Left lung (tissue), 10 donors: ENCODE measurements around the gene IGFBP5. TPM values are rescaled to one million over a fixed set of nuclear protein-coding genes. Genes with fewer than 3 reads are reported as not detected.
A peak's percentile ranks its signal among the peaks of the same experiment; 100 is the strongest.

Source experiments
- ATAC-seq: fragments of 200-7000 bp; cut with Tn5 transposase; one replicate; pipeline ENCODE4 v1.9.1; 2020; ENCODE audit warnings: moderate library complexity
- DNase-seq, 4 donors: peaks; one replicate each; pipeline ENCODE4 v3.0.0-alpha.2; 2013 to 2020
- H3K27ac ChIP-seq, 2 donors: fragments of 200-600 bp; sonication (generic) in 1 of 2; one replicate each; pipeline versions ENCODE4 v1.5.0 to v1.8.0; 2020 to 2021
- H3K27me3 ChIP-seq, 2 donors: fragments of 200-600 bp; sonication (generic) in 1 of 2; one replicate each; pipeline versions ENCODE4 v1.5.0 to v1.8.0; 2020 to 2021
- H3K36me3 ChIP-seq, 2 donors: fragments of 200-600 bp; sonication (generic) in 1 of 2; one replicate each; pipeline versions ENCODE4 v1.5.0 to v1.8.0; 2020 to 2021
- H3K4me1 ChIP-seq, 2 donors: fragments of 200-600 bp; one replicate each; pipeline ENCODE4 v1.8.0; 2021
- H3K4me3 ChIP-seq, 2 donors: fragments of 200-600 bp; sonication (generic) in 1 of 2; one replicate each; pipeline versions ENCODE4 v1.5.0 to v1.8.0; 2020 to 2021; ENCODE audit warnings: mild to moderate bottlenecking in 1 of 2
- H3K9me3 ChIP-seq, 2 donors: fragments of 200-600 bp; sonication (generic) in 1 of 2; one replicate each; pipeline versions ENCODE4 v1.5.0 to v1.8.0; 2020 to 2021
- intact Hi-C, 2 donors: fragments of 100-400 bp; cut with DNase I; formaldehyde crosslinking; loops; one replicate each; pipeline versions ENCODE4 v1.11.2 to v1.14.2; 2022
- polyA plus RNA-seq, 6 donors: library from polyadenylated mRNA; unstranded; fragments of 120-200 nt; gene quantifications; one replicate each; pipeline ENCODE4 v1.2.1, GENCODE V29; 2013; ENCODE audit not compliant: insufficient read length in 6 of 6
- total RNA-seq, 2 donors: library from RNA; stranded (reverse); fragmentation: NEBNext Ultra II Directional; extraction: Animal tissue kit (Norgen Biotek cat#: 25700); gene quantifications; one replicate each; pipeline ENCODE4 v1.2.1, GENCODE V29; 2021
- TF ChIP-seq, protein P1 (sequence below), 2 donors: fragments of 200-600 bp; sonication (generic) in 1 of 2; IDR thresholded peaks; one replicate each; pipeline versions ENCODE4 v1.5.0 to v1.8.0; 2021; ENCODE audit warnings: antibody characterized with exemption in 2 of 2
- donor health status: DM: no; HTN: yes; CAD: no.
- donor health status: DM: no; HTN: no; CAD: no.

IGFBP5 gene
- total and polyA plus RNA-seq, 8 donors = 89.4 to 149 (median 121) TPM

DNA sequence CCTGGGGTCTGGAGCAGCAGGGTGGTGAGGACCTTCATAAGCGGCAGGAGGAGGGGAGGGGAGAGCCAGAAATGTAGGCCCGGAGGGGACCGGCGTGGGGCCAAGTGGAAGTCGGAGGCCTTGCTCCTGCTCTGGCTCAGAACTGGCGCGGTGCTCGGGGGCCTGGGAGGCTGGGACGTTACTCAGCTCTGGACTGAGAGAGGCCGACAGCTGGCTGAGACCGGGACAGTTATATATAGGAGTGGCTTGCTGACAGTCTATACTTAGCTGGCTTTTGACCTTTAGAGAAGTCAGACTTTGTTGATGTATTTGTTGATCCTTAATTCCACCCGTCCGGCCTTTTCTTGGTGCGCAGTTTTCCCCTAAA lies 15.7 kb downstream of the IGFBP5 start:
- Histone ChIP-seq H3K4me3 (no peak overlapping the region), H3K4me1 (peaks cover 5 to 7% of the 10 kb centered on the region in 2 donors), H3K9me3 (no peaks in the 10 kb centered on the region), H3K27ac (no peak overlapping the region), H3K36me3 (no peaks in the 10 kb centered on the region), H3K27me3 (peaks cover 0 to 8% of the 10 kb centered on the region in 2 donors)
- intact Hi-C loops = loop anchor here in 1 of 2 donors (5.0 kb wide), 1 partner anchor 833 kb away; no protein-coding TSS in a partner anchor
- TF ChIP-seq, protein P1, sequence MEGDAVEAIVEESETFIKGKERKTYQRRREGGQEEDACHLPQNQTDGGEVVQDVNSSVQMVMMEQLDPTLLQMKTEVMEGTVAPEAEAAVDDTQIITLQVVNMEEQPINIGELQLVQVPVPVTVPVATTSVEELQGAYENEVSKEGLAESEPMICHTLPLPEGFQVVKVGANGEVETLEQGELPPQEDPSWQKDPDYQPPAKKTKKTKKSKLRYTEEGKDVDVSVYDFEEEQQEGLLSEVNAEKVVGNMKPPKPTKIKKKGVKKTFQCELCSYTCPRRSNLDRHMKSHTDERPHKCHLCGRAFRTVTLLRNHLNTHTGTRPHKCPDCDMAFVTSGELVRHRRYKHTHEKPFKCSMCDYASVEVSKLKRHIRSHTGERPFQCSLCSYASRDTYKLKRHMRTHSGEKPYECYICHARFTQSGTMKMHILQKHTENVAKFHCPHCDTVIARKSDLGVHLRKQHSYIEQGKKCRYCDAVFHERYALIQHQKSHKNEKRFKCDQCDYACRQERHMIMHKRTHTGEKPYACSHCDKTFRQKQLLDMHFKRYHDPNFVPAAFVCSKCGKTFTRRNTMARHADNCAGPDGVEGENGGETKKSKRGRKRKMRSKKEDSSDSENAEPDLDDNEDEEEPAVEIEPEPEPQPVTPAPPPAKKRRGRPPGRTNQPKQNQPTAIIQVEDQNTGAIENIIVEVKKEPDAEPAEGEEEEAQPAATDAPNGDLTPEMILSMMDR (IDR thresholded peaks at IDR 0.05) = no peak
- ATAC-seq (no peak), DNase-seq (peak in 1 of 4 donors; percentile 80)

DNA sequence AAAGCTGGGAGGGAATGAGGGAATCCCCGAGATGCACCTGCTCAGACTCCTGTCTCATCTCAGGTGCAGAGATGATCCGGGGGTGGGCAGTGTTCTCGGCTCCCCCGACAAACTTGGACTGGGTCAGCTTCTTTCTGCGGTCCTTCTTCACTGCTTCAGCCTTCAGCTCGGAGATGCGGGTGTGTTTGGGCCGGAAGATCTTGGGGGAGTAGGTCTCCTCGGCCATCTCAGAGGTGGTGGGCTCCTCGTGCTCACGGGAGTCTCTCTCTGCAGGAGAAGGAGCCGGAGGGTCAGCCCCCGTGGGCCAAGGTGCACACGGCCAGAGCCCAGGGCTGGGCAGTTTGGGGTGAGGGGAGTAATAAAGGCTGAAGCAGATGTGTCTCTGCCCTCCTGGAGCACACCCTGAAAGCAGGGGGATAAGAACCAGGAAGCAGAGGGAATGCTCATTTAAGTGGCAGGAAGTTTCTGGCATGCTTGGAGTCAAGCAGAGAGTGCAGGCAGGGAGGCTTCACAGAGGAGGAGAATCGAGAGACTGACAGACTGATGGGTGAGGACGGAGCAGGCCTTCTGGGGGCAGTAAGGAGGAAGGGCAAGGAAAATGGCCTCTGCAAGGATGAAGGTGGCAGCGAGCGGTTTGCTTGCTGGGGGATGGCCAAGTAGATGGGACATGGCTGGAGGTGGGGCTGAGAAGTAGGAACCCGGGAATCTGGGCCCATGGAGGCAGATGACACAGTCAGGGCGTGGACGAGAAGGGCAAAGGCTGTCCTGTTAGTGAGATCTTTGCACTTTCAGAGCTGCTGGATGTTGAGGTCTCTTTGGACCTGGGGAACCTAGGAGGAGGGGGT lies 16.3 kb downstream of the IGFBP5 start:
- no peak overlapping the region for H3K4me3 ChIP-seq
- no peaks in the 10 kb centered on the region for H3K36me3 ChIP-seq
- intact Hi-C loops = no loop called here
- no peaks in the 10 kb centered on the region for H3K9me3 ChIP-seq
- peaks cover 0 to 8% of the 10 kb centered on the region in 2 donors for H3K27me3 ChIP-seq
- H3K4me1 ChIP-seq = peaks cover 5 to 7% of the 10 kb centered on the region in 2 donors
- no peak for ATAC-seq
- TF ChIP-seq, protein P1 (IDR thresholded peaks at IDR 0.05) = no peak
- DNase-seq = no peak
- no peak overlapping the region for H3K27ac ChIP-seq

DNA sequence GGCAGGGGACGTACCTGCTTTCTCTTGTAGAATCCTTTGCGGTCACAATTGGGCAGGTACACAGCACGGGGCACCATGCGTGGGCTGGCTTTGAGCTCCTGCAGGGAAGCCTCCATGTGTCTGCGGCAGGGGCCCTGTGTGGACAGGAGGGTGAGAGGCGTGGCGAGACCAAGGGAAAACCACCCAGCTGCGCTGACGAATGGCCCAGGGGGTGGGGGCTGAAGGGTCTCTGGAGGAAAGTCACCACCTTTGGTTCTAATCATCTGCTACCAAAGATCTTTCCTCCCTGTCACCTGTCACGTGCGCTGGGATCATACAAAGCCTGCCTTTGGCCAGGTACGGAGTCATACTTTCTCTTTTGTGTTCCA lies 17.3 kb downstream of the IGFBP5 start:
- no peaks in the 10 kb centered on the region for H3K9me3 ChIP-seq
- no peak overlapping the region for H3K27ac ChIP-seq
- H3K27me3 ChIP-seq = peaks cover 0 to 3% of the 10 kb centered on the region in 2 donors
- DNase-seq (no peak), ATAC-seq (no peak)
- TF ChIP-seq, protein P1 (IDR thresholded peaks at IDR 0.05) = no peak
- intact Hi-C loops = no loop called here
- no peaks in the 10 kb centered on the region for H3K36me3 ChIP-seq
- H3K4me1 ChIP-seq = peaks cover 5 to 7% of the 10 kb centered on the region in 2 donors
- H3K4me3 ChIP-seq = no peak overlapping the region

DNA sequence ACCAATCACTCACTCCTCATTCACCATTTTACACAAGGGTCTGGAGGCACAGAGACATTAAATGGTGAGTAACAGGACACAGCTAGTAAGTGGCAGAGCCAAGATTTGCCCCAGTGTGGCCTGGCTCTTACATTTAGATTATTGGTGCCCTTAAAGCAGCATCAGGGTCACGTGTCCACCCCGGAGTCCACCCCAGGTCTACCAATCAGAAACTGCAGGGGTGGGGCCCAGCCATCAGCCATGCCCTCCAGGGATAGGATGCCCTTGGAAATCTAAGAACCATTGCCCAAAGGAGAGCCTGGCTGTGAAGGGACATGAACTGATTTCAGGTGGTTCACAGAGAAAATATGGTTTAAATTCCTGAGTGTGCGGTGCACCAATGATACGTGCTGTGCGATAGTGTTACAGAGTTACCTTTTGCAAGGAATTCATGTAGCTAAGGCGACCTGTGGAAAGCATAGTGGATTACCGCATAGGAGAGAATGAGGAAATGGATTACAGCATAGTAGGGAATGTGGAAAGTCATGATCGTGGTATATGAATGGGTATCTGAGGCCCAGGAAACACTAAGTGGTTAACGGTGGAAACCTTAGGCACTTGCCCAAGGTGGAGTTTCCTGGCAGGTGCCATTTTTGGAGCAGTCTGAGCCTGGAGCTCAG lies 17.8 kb downstream of the IGFBP5 start:
- TF ChIP-seq, protein P1 (IDR thresholded peaks at IDR 0.05) = no peak
- intact Hi-C loops = no loop called here
- no peak for ATAC-seq

DNA sequence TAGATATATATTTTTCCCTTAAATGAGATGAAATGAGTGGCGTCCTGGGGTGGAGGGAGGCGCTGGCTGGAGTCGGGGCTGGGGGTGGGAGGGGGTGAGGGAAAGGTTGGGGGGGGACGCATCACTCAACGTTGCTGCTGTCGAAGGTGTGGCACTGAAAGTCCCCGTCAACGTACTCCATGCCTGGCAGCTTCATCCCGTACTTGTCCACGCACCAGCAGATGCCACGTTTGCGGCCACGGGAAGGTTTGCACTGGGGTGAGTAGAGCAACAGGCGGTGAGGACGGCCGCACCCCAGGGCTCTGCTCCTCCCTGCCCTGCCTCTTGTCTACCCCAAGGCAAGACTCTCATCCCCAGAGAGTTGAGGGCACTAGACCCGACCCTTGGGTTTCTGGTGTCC lies 18.7 kb downstream of the IGFBP5 start:
- Histone ChIP-seq H3K9me3 (no peaks in the 10 kb centered on the region), H3K4me1 (no peaks in the 10 kb centered on the region), H3K36me3 (no peaks in the 10 kb centered on the region), H3K27ac (no peak overlapping the region), H3K27me3 (no peaks in the 10 kb centered on the region), H3K4me3 (no peak overlapping the region)
- ATAC-seq (no peak), DNase-seq (no peak)
- TF ChIP-seq, protein P1 (IDR thresholded peaks at IDR 0.05) = no peak
- intact Hi-C loops = no loop called here

More for the DNA sequence above, 17.8 kb downstream of the IGFBP5 start:
- H3K9me3 ChIP-seq = no peaks in the 10 kb centered on the region
- H3K4me3 ChIP-seq = no peak overlapping the region
- no peak overlapping the region for H3K27ac ChIP-seq
- no peaks in the 10 kb centered on the region for H3K36me3 ChIP-seq
- H3K27me3 ChIP-seq = no peaks in the 10 kb centered on the region
- H3K4me1 ChIP-seq = peaks cover 5 to 7% of the 10 kb centered on the region in 2 donors
- no peak for DNase-seq
